Endothelial cell of umbilical vein (primary cell): ENCODE data around the gene GPR32. TPM values are rescaled to one million over a fixed set of nuclear protein-coding genes. Genes with fewer than 3 reads are reported as not detected.

Experiments used
- BruUV-seq: library from RNA; stranded (reverse); fragments of 400-500 nt; replicated peaks from 2 replicates; lab custom pipeline; 2021; lab: Mats Ljungman, UMichigan
- CTCF ChIA-PET: fragments of 300-600, 350-600 bp; sonication (Branson Sonifier 250); formaldehyde crosslinking; loops from one replicate; lab custom pipeline; 2021; ENCODE audit warnings: antibody characterized with exemption, inconsistent platforms; lab: Charles Lee
- POLR2A ChIA-PET: fragments of 300-600, 350-600 bp; sonication (Branson Sonifier 250); formaldehyde crosslinking; loops from one replicate; lab custom pipeline; 2021; ENCODE audit warnings: antibody characterized with exemption, inconsistent platforms; lab: Charles Lee
- DNase-seq: peaks from one replicate; pipeline ENCODE4 v3.0.0-alpha.2; 2011; ENCODE audit warnings: low read depth, low spot score
- FAIRE-seq: peaks from 2 replicates; lab custom pipeline; 2011; peaks lifted over from hg19 to GRCh38; lab: Jason Lieb, UNC
- H2AFZ ChIP-seq: 2 replicates; pipeline ENCODE4 v1.6.0; 2012; ENCODE audit warnings: low read depth, low read length, control low read depth, inconsistent platforms
- H3K27ac ChIP-seq: 2 replicates; pipeline ENCODE4 v1.5.1; 2011; ENCODE audit warnings: low read depth, mild to moderate bottlenecking, control low read depth, low read length, moderate library complexity; ENCODE audit not compliant: insufficient read depth
- H3K27me3 ChIP-seq, 2 experiments: 2 replicates each; pipeline versions ENCODE4 v1.6.0 to v1.6.1; 2011; ENCODE audit warnings: low read length in 2 of 2, mixed read lengths in 1 of 2; ENCODE audit not compliant: control insufficient read depth in 2 of 2, insufficient read depth in 2 of 2
- H3K36me3 ChIP-seq, 2 experiments: 2 replicates in 1 of 2; 3 replicates in 1 of 2; pipeline ENCODE4 v1.5.1; 2011; ENCODE audit warnings: low read length in 2 of 2, mild to moderate bottlenecking in 1 of 2, moderate library complexity in 1 of 2; ENCODE audit not compliant: control insufficient read depth in 2 of 2, insufficient read depth in 2 of 2; ENCODE audit errors: extremely low read depth in 1 of 2
- H3K4me1 ChIP-seq: 3 replicates; pipeline ENCODE4 v1.5.1; 2011; ENCODE audit warnings: mild to moderate bottlenecking, low read length; ENCODE audit not compliant: control insufficient read depth, insufficient read depth; ENCODE audit errors: extremely low read depth
- H3K4me2 ChIP-seq: 2 replicates; pipeline ENCODE4 v1.6.1; 2011; ENCODE audit warnings: low read length, control low read depth, mixed read lengths; ENCODE audit not compliant: insufficient read depth
- H3K4me3 ChIP-seq, 3 experiments: fragments of 200-600 bp in 1 of 3; sonication (generic), shearing (Covaris generic) in 1 of 3; replicated peaks in 1 of 3; 2 replicates each; pipeline ENCODE4 v1.5.1; 2011 to 2016; ENCODE audit warnings: control low read depth in 3 of 3, low read length in 3 of 3, mild to moderate bottlenecking in 2 of 3, inconsistent platforms in 1 of 3, low read depth in 1 of 3, moderate library complexity in 1 of 3; ENCODE audit not compliant: insufficient read depth in 1 of 3
- H3K79me2 ChIP-seq: 2 replicates; pipeline ENCODE4 v1.6.0; 2012; ENCODE audit warnings: low read length, inconsistent platforms; ENCODE audit not compliant: control insufficient read depth, insufficient read depth
- H3K9ac ChIP-seq: replicated peaks from 2 replicates; pipeline ENCODE3; 2011; ENCODE audit warnings: low read length, control low read depth; ENCODE audit not compliant: insufficient read depth; ENCODE audit errors: extremely low read depth
- H3K9me1 ChIP-seq: replicated peaks from 3 replicates; pipeline ENCODE4 v1.6.0; 2011; ENCODE audit warnings: mild to moderate bottlenecking, low read length; ENCODE audit not compliant: control insufficient read depth, insufficient read depth; ENCODE audit errors: extremely low read depth
- H3K9me3 ChIP-seq: replicated peaks from 2 replicates; pipeline ENCODE4 v1.5.1; 2012; ENCODE audit warnings: low read length, inconsistent platforms; ENCODE audit not compliant: control insufficient read depth, insufficient read depth
- H4K20me1 ChIP-seq: replicated peaks from 2 replicates; pipeline ENCODE3; 2011; ENCODE audit warnings: mild to moderate bottlenecking, low read length; ENCODE audit not compliant: control insufficient read depth, insufficient read depth; ENCODE audit errors: extremely low read depth
- EZH2 ChIP-seq: IDR thresholded peaks from 2 replicates; pipeline ENCODE4 v1.6.1; 2012; ENCODE audit warnings: borderline replicate concordance, low read depth, mild to moderate bottlenecking, moderate library complexity, low read length, inconsistent platforms; ENCODE audit not compliant: severe bottlenecking
- FOS ChIP-seq: IDR thresholded peaks from 2 replicates; pipeline ENCODE4 v1.6.1; 2011; ENCODE audit warnings: mild to moderate bottlenecking, low read length, moderate library complexity, borderline replicate concordance; ENCODE audit not compliant: insufficient read depth
- GATA2 ChIP-seq: IDR thresholded peaks from 2 replicates; pipeline ENCODE4 v1.7.0; 2011; ENCODE audit warnings: low read depth, mild to moderate bottlenecking, moderate library complexity, mixed read lengths, low read length; ENCODE audit not compliant: insufficient read length, insufficient read depth
- JUN ChIP-seq: IDR thresholded peaks from 2 replicates; pipeline ENCODE4 v1.6.1; 2011; ENCODE audit warnings: borderline replicate concordance, low read depth; ENCODE audit not compliant: insufficient read length, insufficient read depth
- MYC ChIP-seq: IDR thresholded peaks from one replicate; pipeline ENCODE4 v1.6.1; 2011; ENCODE audit warnings: mild to moderate bottlenecking, low read depth, low read length
- POLR2A ChIP-seq: IDR thresholded peaks from 2 replicates; pipeline ENCODE4 v1.6.1; 2012; ENCODE audit warnings: low read depth, mild to moderate bottlenecking, control low read depth, low read length
- POLR2AphosphoS5 ChIP-seq: IDR thresholded peaks from 2 replicates; pipeline ENCODE4 v1.6.1; 2012; ENCODE audit warnings: low read depth, mild to moderate bottlenecking, control low read depth, low read length, moderate library complexity; ENCODE audit not compliant: insufficient read depth
- dilution Hi-C: fragments of 300-500 bp; cut with MboI; formaldehyde crosslinking; loops from one replicate; pipeline ENCODE4 v1.15.0; 2019; ENCODE audit warnings: low sequenced_read_pairs; ENCODE audit not compliant: extremely low pct_ligation_motif_present
- intact Hi-C: fragments of 100-400 bp; cut with micrococcal nuclease; formaldehyde crosslinking; loops from one replicate; pipeline ENCODE4 v1.10.0; 2022
- polyA plus RNA-seq, 4 experiments: library from polyadenylated mRNA; depleted of rRNA in 3 of 4; stranded (reverse) in 3 of 4; unstranded in 1 of 4; fragments of >200 nt; gene quantifications; 2 replicates each; pipeline versions ENCODE4 v1.2.1 to v1.2.3, GENCODE V29; 2011 to 2012; ENCODE audit warnings: missing spikeins in 1 of 4
- total RNA-seq: library from RNA; stranded (reverse); gene quantifications from 2 replicates; pipeline ENCODE4 v1.2.3, GENCODE V29; 2021
- TF ChIP-seq, protein P1 (sequence below): IDR thresholded peaks from 2 replicates; pipeline ENCODE4 v1.6.1; 2011; ENCODE audit not compliant: insufficient read depth, insufficient read length
- TF ChIP-seq, protein P2 (sequence below), 2 donors: IDR thresholded peaks; 1 replicate in 1 of 2; 2 replicates in 1 of 2; pipeline ENCODE4 v1.5.1; 2011; ENCODE audit warnings: low read length in 2 of 2, mild to moderate bottlenecking in 2 of 2, moderate library complexity in 2 of 2, control low read depth in 1 of 2, inconsistent platforms in 1 of 2, low read depth in 1 of 2; ENCODE audit not compliant: insufficient read depth in 1 of 2; ENCODE audit errors: extremely low read depth in 1 of 2

GPR32 gene
- total and polyA plus RNA-seq, 2 donors (not counting 3 experiments of a cell fraction or from before 2014, with no cell fraction given) = not detected

DNA sequence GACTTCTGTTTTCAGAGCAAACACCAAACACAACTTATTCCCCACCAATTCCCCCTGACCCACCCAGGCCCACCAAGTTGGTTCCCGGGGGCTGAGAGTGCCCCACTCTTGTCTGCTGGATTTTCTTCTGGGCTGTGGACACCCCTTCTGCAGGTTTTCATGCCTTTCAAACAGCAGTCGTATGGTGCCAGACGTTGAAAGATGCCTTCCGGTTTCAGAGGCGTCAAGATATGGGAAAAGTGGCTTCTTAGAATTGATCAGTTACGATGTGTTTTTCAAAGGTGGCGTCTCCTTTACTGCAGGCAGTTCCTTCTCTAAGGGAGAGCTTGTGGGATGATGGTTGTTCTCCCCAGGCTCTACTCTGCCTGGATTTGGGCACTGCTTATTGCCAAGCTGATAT, 34.4 kb upstream of the GPR32 start:
- Histone ChIP-seq H3K9ac (no peak overlapping the region), H3K4me2 (no peak overlapping the region), H3K79me2 (no peaks in the 10 kb centered on the region), H3K27ac (no peak overlapping the region), H3K9me3 (no peaks in the 10 kb centered on the region), H3K4me3 (no peak overlapping the region), H3K36me3 (no peaks in the 10 kb centered on the region), H3K4me1 (no peaks in the 10 kb centered on the region), H4K20me1 (no peaks in the 10 kb centered on the region), H2AFZ (no peak overlapping the region), H3K27me3 (peaks cover 6 to 11% of the 10 kb centered on the region in 2 experiments), H3K9me1 (no peaks in the 10 kb centered on the region)
- intact Hi-C loops (no loop called here), dilution Hi-C loops (no loop called here)
- TF ChIP-seq EZH2 = no peak
- TF ChIP-seq POLR2AphosphoS5 = no peak
- no peak for TF ChIP-seq FOS
- TF ChIP-seq POLR2A = no peak
- no peak for TF ChIP-seq JUN
- TF ChIP-seq, protein P1, sequence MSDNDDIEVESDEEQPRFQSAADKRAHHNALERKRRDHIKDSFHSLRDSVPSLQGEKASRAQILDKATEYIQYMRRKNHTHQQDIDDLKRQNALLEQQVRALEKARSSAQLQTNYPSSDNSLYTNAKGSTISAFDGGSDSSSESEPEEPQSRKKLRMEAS = no peak
- no peak for TF ChIP-seq GATA2
- TF ChIP-seq, protein P2, sequence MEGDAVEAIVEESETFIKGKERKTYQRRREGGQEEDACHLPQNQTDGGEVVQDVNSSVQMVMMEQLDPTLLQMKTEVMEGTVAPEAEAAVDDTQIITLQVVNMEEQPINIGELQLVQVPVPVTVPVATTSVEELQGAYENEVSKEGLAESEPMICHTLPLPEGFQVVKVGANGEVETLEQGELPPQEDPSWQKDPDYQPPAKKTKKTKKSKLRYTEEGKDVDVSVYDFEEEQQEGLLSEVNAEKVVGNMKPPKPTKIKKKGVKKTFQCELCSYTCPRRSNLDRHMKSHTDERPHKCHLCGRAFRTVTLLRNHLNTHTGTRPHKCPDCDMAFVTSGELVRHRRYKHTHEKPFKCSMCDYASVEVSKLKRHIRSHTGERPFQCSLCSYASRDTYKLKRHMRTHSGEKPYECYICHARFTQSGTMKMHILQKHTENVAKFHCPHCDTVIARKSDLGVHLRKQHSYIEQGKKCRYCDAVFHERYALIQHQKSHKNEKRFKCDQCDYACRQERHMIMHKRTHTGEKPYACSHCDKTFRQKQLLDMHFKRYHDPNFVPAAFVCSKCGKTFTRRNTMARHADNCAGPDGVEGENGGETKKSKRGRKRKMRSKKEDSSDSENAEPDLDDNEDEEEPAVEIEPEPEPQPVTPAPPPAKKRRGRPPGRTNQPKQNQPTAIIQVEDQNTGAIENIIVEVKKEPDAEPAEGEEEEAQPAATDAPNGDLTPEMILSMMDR (IDR thresholded peaks at IDR 0.05; ENCODE audit: extremely low read depth in 1 of 2, insufficient read depth in 1 of 2, low read depth in 1 of 2, low read length in 2 of 2) = no peak
- no peak for TF ChIP-seq MYC
- ChIA-PET CTCF (interaction anchor here (2.0 kb wide), 1 partner anchor 11 kb away, joined by 11 read pairs; no protein-coding TSS in a partner anchor), POLR2A (no interaction called here)
- FAIRE-seq (no peak), DNase-seq (no peak)
- BruUV-seq = no TSS peak
